Right cardiac atrium (tissue), 5 donors: Measurements from ENCODE around the gene HOXB4. TPM values are rescaled to one million over a fixed set of nuclear protein-coding genes. Genes with fewer than 3 reads are reported as not detected.

Experiments used
- ATAC-seq, 2 donors: fragments of 200-7000 bp; cut with Tn5 transposase; one replicate each; pipeline versions ENCODE4 v1.8.0 to v1.9.1; 2020; ENCODE audit warnings: moderate library complexity in 2 of 2, mild to moderate bottlenecking in 1 of 2
- DNase-seq, 3 donors: peaks; one replicate each; pipeline ENCODE4 v3.0.0-alpha.2; 2020
- H3K27ac ChIP-seq: one replicate; pipeline ENCODE4 v1.5.1; 2013; ENCODE audit warnings: mild to moderate bottlenecking, low read length, control low read depth, moderate library complexity
- H3K27me3 ChIP-seq: one replicate; pipeline ENCODE4 v1.6.1; 2013; ENCODE audit not compliant: control insufficient read depth, insufficient read depth
- H3K4me1 ChIP-seq: one replicate; pipeline ENCODE4 v1.6.1; 2013; ENCODE audit warnings: low read length; ENCODE audit not compliant: control insufficient read depth, insufficient read depth
- H3K4me3 ChIP-seq: one replicate; pipeline ENCODE4 v1.5.1; 2013; ENCODE audit warnings: low read length, control low read depth
- H3K9me3 ChIP-seq: one replicate; pipeline ENCODE4 v1.6.1; 2013; ENCODE audit warnings: low read length; ENCODE audit not compliant: control insufficient read depth
- WGBS: extraction: QIAGEN DNeasy Blood & Tissue Kit; methylation state at CpG from one replicate; pipeline ENCODE4 v1.1.7; 2013; 5-methylcytosine and 5-hydroxymethylcytosine counted together
- intact Hi-C, 4 donors: fragments of 100-400 bp; cut with DNase I; formaldehyde crosslinking; loops; one replicate each; pipeline versions ENCODE4 v1.11.0 to v1.14.0; 2022 to 2023
- polyA plus RNA-seq: library from polyadenylated mRNA; stranded (reverse); fragments of 200-250 nt; gene quantifications from one replicate; pipeline ENCODE4 v1.2.3, GENCODE V29; 2013
- total RNA-seq, 4 donors: library from RNA; stranded (reverse); fragmentation: NEBNext Ultra II Directional; extraction: Animal tissue kit (Norgen Biotek cat#: 25700); gene quantifications; one replicate each; pipeline ENCODE4 v1.2.1, GENCODE V29; 2021
- donor health status: healthy with polysubstance abuse.
- donor health status: DM: no; HTN: yes; CAD: no.
- donor health status: DM: no; HTN: no; CAD: no.
- donor health status: DM: no; HTN: yes; CAD: no; lungs with severe emphysema.
- donor health status: DM: yes; HTN: yes; CAD: no.

The HOXB4 gene
- total and polyA plus RNA-seq, 5 donors: 0.38 to 1.1 (median 0.61) TPM

- 4% methylated on average over 55 of the region's 55 CpGs for WGBS
- no peaks in the 10 kb centered on the region for H3K9me3 ChIP-seq
- DNase-seq (no peak), ATAC-seq (no peak)
- intact Hi-C loops: loop anchor here in 2 of 4 donors (10.0 kb wide), 2 partner anchors 309 to 589 kb away; no protein-coding TSS in a partner anchor
- H3K27ac ChIP-seq: no peak overlapping the region
- peak overlapping the region; percentile 3 for H3K4me3 ChIP-seq
- H3K27me3 ChIP-seq: no peaks in the 10 kb centered on the region
- no peaks in the 10 kb centered on the region for H3K4me1 ChIP-seq
Measured at GRCh38 chr17:48613862-48614694, 35.9 kb upstream of the HOXB4 start.

- DNase-seq (no peak), ATAC-seq (peak in 1 of 2 donors; percentile 38)
- Histone ChIP-seq H3K4me1 (no peaks in the 10 kb centered on the region), H3K4me3 (peak overlapping the region; percentile 47), H3K27me3 (no peaks in the 10 kb centered on the region), H3K9me3 (no peaks in the 10 kb centered on the region), H3K27ac (no peak overlapping the region)
- 2% methylated on average over 67 of the region's 67 CpGs for WGBS
- intact Hi-C loops: loop anchor here in 2 of 4 donors (10.0 kb wide), 2 partner anchors 308 to 588 kb away; no protein-coding TSS in a partner anchor
Measured at GRCh38 chr17:48612854-48613691, 34.9 kb upstream of the HOXB4 start.

- DNase-seq: no peak
- Histone ChIP-seq H3K4me3 (peak overlapping the region; percentile 47), H3K9me3 (no peaks in the 10 kb centered on the region), H3K27ac (no peak overlapping the region), H3K27me3 (no peaks in the 10 kb centered on the region), H3K4me1 (no peaks in the 10 kb centered on the region)
- WGBS: 2% methylated on average over 15 of the region's 15 CpGs
- intact Hi-C loops: loop anchor here in 2 of 4 donors (10.0 kb wide), 2 partner anchors 308 to 588 kb away; no protein-coding TSS in a partner anchor
- ATAC-seq: no peak
Measured at GRCh38 chr17:48612456-48612853, 34.3 kb upstream of the HOXB4 start.

- DNase-seq: no peak
- no peaks in the 10 kb centered on the region for H3K27me3 ChIP-seq
- no peaks in the 10 kb centered on the region for H3K9me3 ChIP-seq
- H3K4me1 ChIP-seq: no peaks in the 10 kb centered on the region
- WGBS: 4% methylated on average over 36 of the region's 36 CpGs
- ATAC-seq: no peak
- intact Hi-C loops: loop anchor here in 2 of 4 donors (10.0 kb wide), 2 partner anchors 307 to 587 kb away; no protein-coding TSS in a partner anchor
- peak overlapping the region; percentile 16 for H3K4me3 ChIP-seq
- H3K27ac ChIP-seq: no peak overlapping the region
Measured at GRCh38 chr17:48611681-48612455, 33.7 kb upstream of the HOXB4 start.

GRCh38 chr17:48611213-48611612 lies 33.1 kb upstream of the HOXB4 start:
- no peaks in the 10 kb centered on the region for H3K9me3 ChIP-seq
- H3K27ac ChIP-seq: no peak overlapping the region
- DNase-seq: no peak
- H3K27me3 ChIP-seq: no peaks in the 10 kb centered on the region
- peak overlapping the region; percentile 16 for H3K4me3 ChIP-seq
- H3K4me1 ChIP-seq: no peaks in the 10 kb centered on the region
- ATAC-seq: no peak
- intact Hi-C loops: loop anchor here in 2 of 4 donors (10.0 kb wide), 2 partner anchors 306 to 586 kb away; no protein-coding TSS in a partner anchor
- 5% methylated on average over 22 of the region's 22 CpGs for WGBS

GRCh38 chr17:48610282-48611211 lies 32.4 kb upstream of the HOXB4 start, which contains the start of gene HOXB7:
HOXB7 (minus strand) TSS chr17:48611017; CDS start chr17:48610918, 99 bp downstream.
- intact Hi-C loops: loop anchor here in 2 of 4 donors (10.0 kb wide), 2 partner anchors 306 to 586 kb away; no protein-coding TSS in a partner anchor
- peak; percentile 57 to 79 (median 78) for DNase-seq
- Histone ChIP-seq H3K27ac (no peak within 1 kb of the TSS), H3K9me3 (no peaks in the 10 kb centered on the region), H3K27me3 (peaks cover 3% of the 10 kb centered on the region), H3K4me3 (peak within 1 kb of the TSS; percentile 16), H3K4me1 (no peaks in the 10 kb centered on the region)
- peak; percentile 54 to 55 for ATAC-seq
- 2% methylated on average over 79 of the region's 79 CpGs for WGBS

- 7% methylated on average over 15 of the region's 15 CpGs for WGBS
- DNase-seq (no peak), ATAC-seq (no peak)
- no peak overlapping the region for H3K27ac ChIP-seq
- no peaks in the 10 kb centered on the region for H3K9me3 ChIP-seq
- intact Hi-C loops: loop anchor here in 2 of 4 donors (10.0 kb wide), 2 partner anchors 305 to 585 kb away; no protein-coding TSS in a partner anchor
- peaks cover 3% of the 10 kb centered on the region for H3K27me3 ChIP-seq
- peak overlapping the region; percentile 16 for H3K4me3 ChIP-seq
- no peaks in the 10 kb centered on the region for H3K4me1 ChIP-seq
Measured at GRCh38 chr17:48609759-48610281, 31.7 kb upstream of the HOXB4 start.

- ATAC-seq (no peak), DNase-seq (no peak)
- intact Hi-C loops: no loop called here
- Histone ChIP-seq H3K9me3 (no peaks in the 10 kb centered on the region), H3K27ac (no peak overlapping the region), H3K4me3 (no peak overlapping the region), H3K4me1 (no peaks in the 10 kb centered on the region), H3K27me3 (peaks cover 3% of the 10 kb centered on the region)
Measured at GRCh38 chr17:48609033-48609432, 30.9 kb upstream of the HOXB4 start.

- no peak overlapping the region for H3K27ac ChIP-seq
- H3K9me3 ChIP-seq: no peaks in the 10 kb centered on the region
- no peak for ATAC-seq
- intact Hi-C loops: no loop called here
- no peak for DNase-seq
- H3K4me3 ChIP-seq: no peak overlapping the region
- H3K27me3 ChIP-seq: peaks cover 3% of the 10 kb centered on the region
- WGBS: 73% methylated on average over 1 of the region's 1 CpG
- H3K4me1 ChIP-seq: no peaks in the 10 kb centered on the region
Measured at GRCh38 chr17:48608494-48608834, 30.3 kb upstream of the HOXB4 start.
